Activated gamma-delta T cell (primary cell): Measurements from ENCODE around the gene PPFIA1.

ENCODE experiments used
- DNase-seq: peaks from one replicate; lab custom pipeline; 2025; lab: John Stamatoyannopoulos, UW

The PPFIA1 gene

GRCh38 chr11:70414341-70415100 lies 144.0 kb downstream of the PPFIA1 start:
- no peak for DNase-seq

- no peak for DNase-seq
Observed at GRCh38 chr11:70415191-70415590, 144.7 kb downstream of the PPFIA1 start.

DNA sequence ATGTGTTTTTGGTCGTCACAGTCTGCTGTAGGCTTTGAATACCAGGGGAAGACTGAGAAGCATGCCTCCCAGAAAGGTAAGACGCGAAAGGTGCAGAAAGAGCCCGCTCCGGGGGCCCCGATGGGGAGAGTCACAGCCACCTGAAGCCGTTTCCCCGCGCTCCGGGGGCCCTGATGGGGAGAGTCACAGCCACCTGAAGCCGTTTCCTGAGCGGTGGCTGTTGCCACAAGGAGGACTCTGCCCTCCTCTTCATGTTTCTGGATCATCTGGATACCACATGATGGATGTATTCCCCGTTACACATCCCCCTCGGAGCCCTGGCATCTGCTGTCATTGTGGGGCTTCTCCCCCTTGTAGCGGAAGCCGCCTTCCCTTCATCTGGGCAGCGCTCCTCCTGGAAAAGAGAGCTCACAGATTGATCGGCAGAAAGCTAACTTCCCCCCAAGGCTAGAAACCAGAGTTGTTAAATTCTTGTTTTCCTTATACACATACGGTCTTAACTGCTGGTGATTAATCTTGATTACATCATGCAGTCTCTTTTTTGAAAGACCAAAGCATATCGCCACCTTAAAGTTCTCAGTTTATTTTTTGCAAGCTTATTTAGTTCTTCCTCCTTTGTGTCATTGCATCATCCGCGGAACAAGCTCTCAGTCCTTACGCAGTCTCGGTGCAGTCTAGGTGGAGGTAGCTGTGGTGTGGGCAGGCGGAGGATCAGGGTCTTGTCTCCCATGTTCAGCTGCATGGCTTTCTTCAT lies 145.3 kb downstream of the PPFIA1 start:
- no peak for DNase-seq

GRCh38 chr11:70416881-70417280 lies 146.4 kb downstream of the PPFIA1 start:
- DNase-seq, result no peak

DNA sequence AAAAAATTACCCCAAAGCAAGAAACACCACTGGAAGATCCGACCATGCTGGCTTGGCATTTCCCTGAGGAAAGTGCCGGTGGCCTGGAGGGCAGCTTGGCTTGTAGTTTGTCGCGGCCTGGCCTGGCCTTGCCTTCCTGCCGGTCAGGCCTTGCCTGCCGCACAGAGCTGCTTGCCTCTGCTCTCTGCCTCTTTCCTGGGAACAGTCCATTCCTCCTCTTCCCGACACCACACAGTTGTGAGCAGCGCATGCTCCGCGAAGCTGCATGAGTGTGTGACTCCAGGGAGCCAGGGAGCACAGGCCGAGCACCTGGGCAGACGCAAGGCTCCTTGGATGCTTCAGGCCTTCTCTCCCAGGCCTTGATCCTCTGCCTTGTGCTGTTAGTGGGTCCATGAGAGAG lies 147.6 kb downstream of the PPFIA1 start:
- no peak for DNase-seq

DNA sequence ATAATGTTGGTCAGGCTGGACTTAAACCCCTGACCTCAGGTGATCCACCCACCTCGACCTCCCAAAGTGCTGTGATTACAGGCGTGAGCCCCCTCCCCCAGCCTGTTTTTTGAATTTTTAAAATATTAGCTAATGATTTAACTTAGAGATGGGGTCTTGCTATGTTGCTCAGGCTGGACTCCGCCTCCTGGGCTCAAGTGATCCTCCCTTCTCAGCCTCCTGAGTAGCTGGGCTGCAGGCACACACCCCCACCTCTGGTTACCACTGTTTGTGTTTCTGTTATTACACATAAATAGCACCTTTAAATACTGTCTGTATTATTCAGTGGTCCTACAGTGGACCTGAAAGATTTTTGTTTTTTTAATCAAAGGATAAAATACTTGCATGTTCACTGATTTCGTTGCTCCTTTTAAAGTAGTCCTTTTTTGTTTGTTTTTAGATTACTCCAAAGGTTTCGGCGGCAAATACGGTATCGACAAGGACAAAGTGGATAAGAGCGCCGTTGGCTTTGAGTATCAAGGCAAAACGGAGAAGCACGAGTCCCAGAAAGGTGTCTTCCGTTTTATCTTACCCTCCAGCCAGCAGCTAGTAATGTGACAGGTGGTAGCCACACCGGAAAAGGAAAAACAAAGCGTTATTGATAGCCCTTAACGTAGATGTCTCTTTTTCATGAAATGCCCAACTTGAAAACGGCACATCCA lies 149.0 kb downstream of the PPFIA1 start:
- DNase-seq, result no peak

DNA sequence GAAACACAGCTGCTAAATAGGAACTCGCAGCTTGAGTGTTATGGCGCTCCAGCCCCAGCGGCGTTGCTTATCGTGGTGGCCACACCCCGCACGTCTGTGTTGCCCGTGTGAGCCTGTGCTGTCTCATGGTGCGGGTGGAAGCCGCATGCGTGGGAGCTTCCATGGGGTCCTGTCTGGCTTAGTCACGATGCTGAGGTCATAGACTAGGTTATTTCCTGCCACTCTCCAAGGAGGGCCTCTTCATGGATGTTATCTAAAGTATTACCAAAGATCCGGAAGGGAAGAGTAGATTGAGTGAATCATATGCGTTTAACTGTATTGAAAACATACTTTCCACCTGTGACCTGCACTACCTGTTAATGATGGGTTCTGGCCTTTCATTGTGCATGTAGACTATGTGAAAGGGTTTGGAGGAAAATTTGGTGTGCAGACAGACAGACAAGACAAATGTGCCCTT lies 149.5 kb downstream of the PPFIA1 start:
- DNase-seq, result no peak

- no peak for DNase-seq
Observed at GRCh38 chr11:70420496-70420895, 150.0 kb downstream of the PPFIA1 start.

DNA sequence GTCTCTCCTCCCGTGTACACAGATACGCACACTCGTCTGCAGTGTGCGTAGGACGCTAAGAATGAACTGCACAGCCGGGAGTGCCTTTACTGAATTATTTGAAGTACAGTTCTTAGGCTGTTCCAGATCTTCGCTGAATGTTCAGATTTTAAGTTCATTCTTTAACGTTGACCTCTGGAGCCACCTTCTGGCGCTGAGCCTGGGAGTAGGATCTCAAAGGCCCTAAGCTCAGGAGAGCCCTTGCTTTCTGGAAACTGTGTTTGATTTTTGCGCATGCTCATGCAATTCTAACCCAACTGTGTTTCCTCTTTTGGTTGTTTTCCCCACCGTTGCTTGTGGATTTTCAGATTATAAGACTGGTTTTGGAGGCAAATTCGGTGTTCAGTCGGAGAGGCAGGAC lies 150.6 kb downstream of the PPFIA1 start:
- no peak for DNase-seq

- no peak for DNase-seq
Observed at GRCh38 chr11:70422692-70423522, 152.4 kb downstream of the PPFIA1 start.

- DNase-seq, result no peak
Observed at GRCh38 chr11:70423523-70424505, 153.3 kb downstream of the PPFIA1 start.

DNA sequence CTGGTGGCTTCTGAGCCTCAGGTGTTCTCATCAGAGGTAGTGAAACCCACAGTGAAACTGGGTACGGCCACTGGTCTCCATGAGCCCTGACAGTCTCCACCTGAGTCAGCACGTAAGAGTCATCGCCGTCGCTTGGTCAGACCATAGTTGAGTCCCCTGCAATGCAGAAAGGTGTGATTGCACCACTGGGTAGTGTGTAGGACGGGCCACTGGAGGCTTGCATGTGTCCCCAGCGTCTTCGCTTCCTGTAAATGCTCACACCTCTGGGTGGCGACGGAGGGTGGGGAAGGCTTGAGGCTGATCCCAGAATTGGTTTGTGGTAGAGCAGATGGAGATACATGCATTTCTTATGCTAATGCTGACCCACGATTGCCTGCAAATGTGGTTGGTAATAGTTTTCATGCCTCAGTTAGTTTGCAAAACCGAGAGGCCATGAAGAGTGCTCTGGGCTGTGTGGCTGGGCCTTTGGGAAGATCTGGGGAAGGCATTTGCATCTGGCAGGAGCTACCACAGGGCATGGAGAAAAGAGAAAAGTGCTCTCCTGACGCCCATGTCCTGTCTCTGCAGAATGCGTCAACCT lies 154.4 kb downstream of the PPFIA1 start:
- no peak for DNase-seq

DNA sequence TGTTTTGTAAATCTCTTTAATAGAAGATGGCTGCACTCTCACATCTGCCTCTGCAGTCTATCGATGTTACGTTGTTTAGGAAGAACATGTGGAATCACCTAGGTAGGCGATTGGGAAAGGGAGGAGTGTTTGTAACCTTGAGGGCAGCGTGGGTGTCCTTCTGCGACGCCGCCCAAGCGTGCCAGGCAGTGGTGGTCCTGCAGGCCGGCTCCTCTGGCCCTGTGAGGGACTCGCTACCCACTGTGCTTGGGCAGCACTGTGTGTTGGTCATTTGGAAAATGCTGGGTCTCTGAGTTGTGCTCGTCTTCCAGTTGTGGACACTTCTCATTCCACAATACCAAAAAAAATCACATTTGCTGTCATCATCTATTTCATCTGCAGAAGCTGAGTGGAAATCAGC lies 156.9 kb downstream of the PPFIA1 start:
- DNase-seq, result no peak

- DNase-seq, result no peak
Observed at GRCh38 chr11:70428701-70429427, 158.4 kb downstream of the PPFIA1 start.

- DNase-seq, result no peak
Observed at GRCh38 chr11:70429428-70429705, 158.9 kb downstream of the PPFIA1 start.

GRCh38 chr11:70429724-70430521 lies 159.4 kb downstream of the PPFIA1 start:
- DNase-seq, result no peak

DNA sequence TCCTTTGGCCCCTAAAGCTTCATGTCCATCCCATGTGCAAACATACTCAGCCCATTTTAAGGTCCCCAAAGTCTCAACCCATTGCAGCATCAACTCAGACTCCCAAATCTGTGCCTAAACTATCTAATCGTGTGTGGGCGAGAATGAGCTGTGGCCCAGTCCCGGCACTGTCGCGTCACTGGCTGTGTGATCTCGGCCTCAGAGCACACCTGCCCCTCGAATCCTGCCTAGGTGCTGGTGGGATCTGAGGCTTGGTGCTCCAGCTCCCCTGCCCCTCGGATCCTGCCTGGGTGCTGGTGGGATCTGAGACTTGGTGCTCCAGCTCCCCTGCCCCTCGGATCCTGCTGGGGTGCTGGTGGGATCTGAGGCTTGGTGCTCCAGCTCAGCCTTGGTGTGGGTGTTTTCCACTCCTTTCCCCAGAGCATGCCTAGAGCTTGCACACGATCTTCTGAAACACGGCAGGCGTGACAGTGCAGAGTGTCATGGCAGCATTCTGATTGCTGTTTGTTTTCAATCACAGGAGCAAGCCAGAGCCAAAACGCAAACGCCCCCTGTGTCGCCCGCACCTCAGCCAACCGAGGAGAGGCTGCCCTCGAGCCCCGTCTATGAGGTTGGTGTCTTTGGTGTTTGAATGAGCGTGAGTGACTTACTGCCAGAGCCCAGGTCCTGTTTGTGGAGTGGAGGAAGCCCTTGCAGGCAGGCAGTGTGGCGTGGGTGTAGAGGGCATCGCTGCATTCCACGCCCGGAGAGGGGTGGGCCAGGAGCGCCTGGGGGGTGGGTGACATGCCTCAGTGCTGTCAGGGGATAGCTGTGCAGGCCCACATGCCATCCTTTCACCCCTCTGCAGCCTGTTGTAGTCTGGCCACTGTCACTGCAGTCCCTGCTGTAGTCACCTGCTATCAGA lies 160.4 kb downstream of the PPFIA1 start:
- no peak for DNase-seq

GRCh38 chr11:70431611-70432010 lies 161.1 kb downstream of the PPFIA1 start:
- no peak for DNase-seq
